Measurements from ENCODE around the gene PRCD. TPM values are rescaled to one million over a fixed set of nuclear protein-coding genes. Genes with fewer than 3 reads are reported as not detected.
"Not testable (repeated sequence)": the region's sequence is repeated elsewhere in the genome, so short reads cannot be mapped to it uniquely, and the experiment has no call there.

Gene PRCD
- total RNA-seq, 2 donors from 2014 or later, result 1.9 to 2.4 TPM

- peaks cover 35 to 40% of the 10 kb centered on the region in 2 donors for H3K4me1 ChIP-seq (ENCODE audit: control insufficient read depth in 1 of 2, low read depth in 2 of 2)
- no peak for TF ChIP-seq CTCF (IDR thresholded peaks at IDR 0.05)
- H3K27ac ChIP-seq, result peak overlapping the region; percentile 86 to 92
- ATAC-seq (ENCODE audit: insufficient number of reproducible peaks, low FRiP score, low read depth), result no peak
- no peaks in the 10 kb centered on the region for H3K27me3 ChIP-seq (replicated peaks; ENCODE audit: insufficient read depth)
- H3K36me3 ChIP-seq, result no peaks in the 10 kb centered on the region
- peak overlapping the region; percentile 54 for H3K4me3 ChIP-seq
- DNase-seq (ENCODE audit: low spot score), result peak; percentile 24
- H3K9me3 ChIP-seq, result no peaks in the 10 kb centered on the region
These were observed 9.6 kb upstream of the PRCD start for GRCh38 chr17:76530095-76530723.

- DNase-seq (ENCODE audit: low spot score) (no peak), ATAC-seq (ENCODE audit: insufficient number of reproducible peaks, low FRiP score, low read depth) (no peak)
- peak overlapping the region; percentile 86 to 92 for H3K27ac ChIP-seq
- H3K9me3 ChIP-seq, result no peaks in the 10 kb centered on the region
- peaks cover 35 to 40% of the 10 kb centered on the region in 2 donors for H3K4me1 ChIP-seq (ENCODE audit: control insufficient read depth in 1 of 2, low read depth in 2 of 2)
- TF ChIP-seq CTCF (IDR thresholded peaks at IDR 0.05), result no peak
- no peak overlapping the region for H3K4me3 ChIP-seq
- no peaks in the 10 kb centered on the region for H3K27me3 ChIP-seq (replicated peaks; ENCODE audit: insufficient read depth)
- no peaks in the 10 kb centered on the region for H3K36me3 ChIP-seq
These were observed 8.9 kb upstream of the PRCD start for GRCh38 chr17:76530811-76531485.

GRCh38 chr17:76531486-76532038 is 8.3 kb upstream of the PRCD start:
- ATAC-seq (ENCODE audit: insufficient number of reproducible peaks, low FRiP score, low read depth) (no peak), DNase-seq (ENCODE audit: low spot score) (no peak)
- Histone ChIP-seq H3K9me3 (no peaks in the 10 kb centered on the region), H3K27ac (peak overlapping the region in 1 of 2 donors; percentile 92), H3K4me3 (no peak overlapping the region), H3K4me1 (ENCODE audit: control insufficient read depth in 1 of 2, low read depth in 2 of 2) (peaks cover 35 to 40% of the 10 kb centered on the region in 2 donors), H3K27me3 (replicated peaks; ENCODE audit: insufficient read depth) (no peaks in the 10 kb centered on the region), H3K36me3 (no peaks in the 10 kb centered on the region)
- TF ChIP-seq CTCF (IDR thresholded peaks at IDR 0.05), result no peak

GRCh38 chr17:76532072-76532651 is 7.7 kb upstream of the PRCD start:
- Histone ChIP-seq H3K27ac (no peak overlapping the region), H3K4me3 (no peak overlapping the region), H3K9me3 (no peaks in the 10 kb centered on the region), H3K27me3 (replicated peaks; ENCODE audit: insufficient read depth) (no peaks in the 10 kb centered on the region), H3K36me3 (no peaks in the 10 kb centered on the region), H3K4me1 (ENCODE audit: control insufficient read depth in 1 of 2, low read depth in 2 of 2) (peaks cover 32 to 44% of the 10 kb centered on the region in 2 donors)
- TF ChIP-seq CTCF (IDR thresholded peaks at IDR 0.05), result no peak
- no peak for DNase-seq (ENCODE audit: low spot score)
- ATAC-seq (ENCODE audit: insufficient number of reproducible peaks, low FRiP score, low read depth), result no peak

GRCh38 chr17:76533640-76534359 is 6.0 kb upstream of the PRCD start:
- not testable (repeated sequence) for H3K27me3 ChIP-seq (replicated peaks; ENCODE audit: insufficient read depth); H3K27ac ChIP-seq; ATAC-seq (ENCODE audit: insufficient number of reproducible peaks, low FRiP score, low read depth); DNase-seq (ENCODE audit: low spot score); H3K9me3 ChIP-seq; H3K4me3 ChIP-seq; H3K36me3 ChIP-seq
- H3K4me1 ChIP-seq (ENCODE audit: control insufficient read depth in 1 of 2, low read depth in 2 of 2), result peaks cover 23 to 40% of the 10 kb centered on the region in 2 donors
